ENCODE data around the gene SRF. TPM values are rescaled to one million over a fixed set of nuclear protein-coding genes. Genes with fewer than 3 reads are reported as not detected.

SRF gene
- total RNA-seq, 6 experiments from 2014 or later = 37.4 to 49.7 (median 39.3) TPM

- Mint-ChIP-seq H3K27me3 (ENCODE audit: insufficient read depth) (peaks cover 4% of the 10 kb centered on the region), H3K9me3 (no peaks in the 10 kb centered on the region), H3K4me3 (peak overlapping the region; percentile 11; the same call in 1 of the 2 replicates), H3K27ac (peak overlapping the region; percentile 78), H3K36me3 (ENCODE audit: low read depth) (peaks cover 4% of the 10 kb centered on the region; the same call in 1 of the 2 replicates), H3K4me1 (ENCODE audit: low read depth) (peaks cover 37% of the 10 kb centered on the region)
- peak; percentile 98 for TF ChIP-seq CTCF (IDR thresholded peaks at IDR 0.05)
- DNase-seq = peak; percentile 88
These were observed 27.6 kb upstream of the SRF start for GRCh38 chr6:43143235-43144128.

- H3K4me1 Mint-ChIP-seq (ENCODE audit: low read depth) = peaks cover 49% of the 10 kb centered on the region
- DNase-seq = no peak
- peaks cover 4% of the 10 kb centered on the region for H3K27me3 Mint-ChIP-seq (ENCODE audit: insufficient read depth)
- peak overlapping the region; percentile 78 for H3K27ac Mint-ChIP-seq
- H3K9me3 Mint-ChIP-seq = no peaks in the 10 kb centered on the region
- peaks cover 4% of the 10 kb centered on the region; the same call in 1 of the 2 replicates for H3K36me3 Mint-ChIP-seq (ENCODE audit: low read depth)
- no peak for TF ChIP-seq CTCF (IDR thresholded peaks at IDR 0.05)
- H3K4me3 Mint-ChIP-seq = 0 out of 2 replicates have a peak overlapping the region, but pooled peaks have one; percentile 28
These were observed 26.2 kb upstream of the SRF start for GRCh38 chr6:43144879-43145278.

GRCh38 chr6:43146261-43146660 lies 24.8 kb upstream of the SRF start:
- Mint-ChIP-seq H3K9me3 (no peaks in the 10 kb centered on the region), H3K27ac (no peak overlapping the region; the same call in 1 of the 2 replicates), H3K36me3 (ENCODE audit: low read depth) (peaks cover 4% of the 10 kb centered on the region; the same call in 1 of the 2 replicates), H3K27me3 (ENCODE audit: insufficient read depth) (peaks cover 3% of the 10 kb centered on the region), H3K4me3 (no peak overlapping the region), H3K4me1 (ENCODE audit: low read depth) (peaks cover 53% of the 10 kb centered on the region)
- TF ChIP-seq CTCF (IDR thresholded peaks at IDR 0.05) = peak; percentile 30; the same call in 1 of the 2 replicates
- no peak for DNase-seq

- no peaks in the 10 kb centered on the region for H3K9me3 Mint-ChIP-seq
- H3K36me3 Mint-ChIP-seq (ENCODE audit: low read depth) = peaks cover 4% of the 10 kb centered on the region; the same call in 1 of the 2 replicates
- H3K27me3 Mint-ChIP-seq (ENCODE audit: insufficient read depth) = peaks cover 3% of the 10 kb centered on the region
- no peak overlapping the region; the same call in 1 of the 2 replicates for H3K27ac Mint-ChIP-seq
- no peak for TF ChIP-seq CTCF (IDR thresholded peaks at IDR 0.05)
- H3K4me1 Mint-ChIP-seq (ENCODE audit: low read depth) = peaks cover 53% of the 10 kb centered on the region
- no peak for DNase-seq
- H3K4me3 Mint-ChIP-seq = no peak overlapping the region
These were observed 24.1 kb upstream of the SRF start for GRCh38 chr6:43146709-43147688.
